HepG2 (cell line): ENCODE measurements around the gene EEF1AKMT3. TPM values are rescaled to one million over a fixed set of nuclear protein-coding genes. Genes with fewer than 3 reads are reported as not detected.

Source experiments
- ETV5 ChIP-seq: IDR thresholded peaks from 2 replicates; pipeline ENCODE4 v1.6.1; 2018; ENCODE audit warnings: missing biosample characterization, missing genetic modification reagents, inconsistent platforms, borderline replicate concordance
- PAXIP1 ChIP-seq: sonication (generic); formaldehyde crosslinking; conservative IDR thresholded peaks from 2 replicates; pipeline ENCODE4 v1.4.0; 2020; ENCODE audit warnings: mild to moderate bottlenecking, missing genetic modification reagents, moderate library complexity
- RBM22 ChIP-seq: fragments of 200-400 bp; formaldehyde crosslinking; optimal IDR thresholded peaks from 2 replicates; pipeline ENCODE3; 2017; ENCODE audit warnings: mild to moderate bottlenecking, low read length, moderate library complexity
- SAP130 ChIP-seq: IDR thresholded peaks from 2 replicates; pipeline ENCODE4 v1.6.1; 2016; ENCODE audit warnings: low read depth
- TGIF2 ChIP-seq: IDR thresholded peaks from 2 replicates; pipeline ENCODE4 v1.6.1; 2016; ENCODE audit warnings: control low read depth, missing compliant biosample characterization
- ZBTB33 ChIP-seq: sonication (generic); formaldehyde crosslinking; IDR thresholded peaks from 2 replicates; pipeline ENCODE4 v1.4.0; 2020; ENCODE audit warnings: missing genetic modification reagents
- ZBTB4 ChIP-seq: sonication (generic); formaldehyde crosslinking; IDR thresholded peaks from 2 replicates; pipeline ENCODE4 v1.4.0; 2020; ENCODE audit warnings: missing genetic modification reagents, mild to moderate bottlenecking, borderline replicate concordance
- ZBTB44 ChIP-seq: sonication (generic); formaldehyde crosslinking; IDR thresholded peaks from 2 replicates; pipeline ENCODE4 v1.4.0; 2020; ENCODE audit warnings: missing genetic modification reagents
- ZFP91 ChIP-seq: sonication (generic); formaldehyde crosslinking; IDR thresholded peaks from 2 replicates; pipeline ENCODE4 v1.9.0; 2022; ENCODE audit warnings: missing genetic modification reagents, mild to moderate bottlenecking, borderline replicate concordance
- ZNF263 ChIP-seq: sonication (generic); formaldehyde crosslinking; IDR thresholded peaks from 2 replicates; pipeline ENCODE4 v1.4.0; 2020; ENCODE audit warnings: missing genetic modification reagents
- ZNF574 ChIP-seq: sonication (generic); formaldehyde crosslinking; IDR thresholded peaks from 2 replicates; pipeline ENCODE4 v1.4.0; 2020; ENCODE audit warnings: missing genetic modification reagents
- polyA plus RNA-seq, 8 experiments: library from polyadenylated mRNA; depleted of rRNA in 3 of 8; stranded (reverse) in 7 of 8; unstranded in 1 of 8; fragments of >200 nt; fragmentation: Illumina TruSeq in 4 of 8; extraction: Trizol in 4 of 8; gene quantifications; 2 replicates each; pipeline versions ENCODE4 v1.2.1 to v1.2.3, GENCODE V29; 2011 to 2016; ENCODE audit warnings: low read depth in 4 of 8, missing spikeins in 1 of 8, mixed read lengths in 1 of 8; ENCODE audit not compliant: insufficient read depth in 1 of 8
- total RNA-seq, 5 experiments: library from RNA; depleted of rRNA; stranded (reverse); fragments of >200 nt; fragmentation: Illumina TruSeq; extraction: Trizol; gene quantifications; 2 replicates each; pipeline ENCODE4 v1.2.3, GENCODE V29; 2016; ENCODE audit warnings: low read depth in 1 of 5

EEF1AKMT3 gene
- total and polyA plus RNA-seq, 2 of the 13 experiments (the other 11 are each of a cell fraction or from before 2014, with no cell fraction given) = 4.7 to 11.4 TPM

GRCh38 chr12:57756406-57757341, 15.7 kb upstream of the EEF1AKMT3 start (continued):
- peak; percentile 58; the same call in 1 of the 2 replicates for TF ChIP-seq ZFP91 (CRISPR knock-in tag)
- no peak for TF ChIP-seq ZNF263 (CRISPR knock-in tag)
- TF ChIP-seq ZBTB33 (CRISPR knock-in tag) = peak; percentile 96
- TF ChIP-seq PAXIP1 (CRISPR knock-in tag) = no peak; the same call in 1 of the 2 replicates
- TF ChIP-seq ETV5 (CRISPR knock-in tag) = 0 out of 2 replicates have a peak, but pooled peaks have one; percentile 23
- peak; percentile 43; the same call in 1 of the 2 replicates for TF ChIP-seq SAP130
- TF ChIP-seq TGIF2 = 0 out of 2 replicates have a peak, but pooled peaks have one; percentile 21
- TF ChIP-seq ZBTB44 (CRISPR knock-in tag) = no peak
- TF ChIP-seq RBM22 = no peak
- TF ChIP-seq ZNF574 (CRISPR knock-in tag) = peak; percentile 76
- TF ChIP-seq ZBTB4 (CRISPR knock-in tag) = peak; percentile 88; the same call in 1 of the 2 replicates
